Kidney epithelial cell (primary cell): ENCODE measurements around the gene EFNA2. TPM values are rescaled to one million over a fixed set of nuclear protein-coding genes. Genes with fewer than 3 reads are reported as not detected.

Experiments used
- DNase-seq: peaks from one replicate; pipeline ENCODE4 v3.0.0-alpha.2; 2010; ENCODE audit warnings: low read depth
- H3K27me3 ChIP-seq: 2 replicates; pipeline ENCODE4 v1.6.0; 2011; ENCODE audit warnings: low read length; ENCODE audit not compliant: control insufficient read depth, insufficient read depth
- H3K36me3 ChIP-seq: 2 replicates; pipeline ENCODE4 v1.5.1; 2011; ENCODE audit warnings: low read length; ENCODE audit not compliant: control insufficient read depth, insufficient read depth
- H3K4me3 ChIP-seq: 2 replicates; pipeline ENCODE4 v1.5.1; 2011; ENCODE audit warnings: low read depth, mild to moderate bottlenecking, control low read depth, low read length
- total RNA-seq: library from RNA; depleted of rRNA; stranded (reverse); fragments of >200 nt; gene quantifications from 2 replicates; pipeline ENCODE4 v1.2.3, GENCODE V29; 2015
- TF ChIP-seq, protein P1 (sequence below): IDR thresholded peaks from 2 replicates; pipeline ENCODE4 v1.5.1; 2011; ENCODE audit warnings: mild to moderate bottlenecking, moderate library complexity, low read length, control low read depth, inconsistent platforms; ENCODE audit not compliant: insufficient read depth, poor library complexity, severe bottlenecking

The EFNA2 gene
- total RNA-seq, 1 donor from 2014 or later, result 5.3 TPM

DNA sequence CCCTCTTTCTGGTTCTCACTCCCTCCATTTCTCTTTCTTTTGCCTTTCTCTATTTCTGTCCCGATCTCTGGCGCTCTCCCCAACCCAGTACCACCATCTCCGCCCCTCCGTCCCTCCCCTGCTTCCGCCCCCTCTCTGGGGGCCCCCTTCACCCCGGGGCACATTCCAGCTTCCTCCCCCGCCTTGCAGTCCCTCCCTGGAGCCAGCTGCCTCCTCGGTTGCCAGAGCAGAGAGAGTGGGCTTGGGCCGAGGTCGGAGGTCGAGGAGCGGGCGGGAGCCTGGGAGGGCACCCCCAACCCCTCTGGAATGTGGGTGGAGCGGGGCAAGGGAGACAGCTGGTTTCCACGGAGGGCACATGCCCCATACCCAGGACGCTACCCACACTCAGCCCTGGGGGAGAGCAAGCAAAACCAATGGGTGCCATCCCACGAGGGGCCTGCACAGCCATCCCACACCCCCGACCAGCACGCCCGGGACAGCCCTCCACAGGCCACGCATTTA lies 23.0 kb upstream of the EFNA2 start:
- TF ChIP-seq, protein P1, sequence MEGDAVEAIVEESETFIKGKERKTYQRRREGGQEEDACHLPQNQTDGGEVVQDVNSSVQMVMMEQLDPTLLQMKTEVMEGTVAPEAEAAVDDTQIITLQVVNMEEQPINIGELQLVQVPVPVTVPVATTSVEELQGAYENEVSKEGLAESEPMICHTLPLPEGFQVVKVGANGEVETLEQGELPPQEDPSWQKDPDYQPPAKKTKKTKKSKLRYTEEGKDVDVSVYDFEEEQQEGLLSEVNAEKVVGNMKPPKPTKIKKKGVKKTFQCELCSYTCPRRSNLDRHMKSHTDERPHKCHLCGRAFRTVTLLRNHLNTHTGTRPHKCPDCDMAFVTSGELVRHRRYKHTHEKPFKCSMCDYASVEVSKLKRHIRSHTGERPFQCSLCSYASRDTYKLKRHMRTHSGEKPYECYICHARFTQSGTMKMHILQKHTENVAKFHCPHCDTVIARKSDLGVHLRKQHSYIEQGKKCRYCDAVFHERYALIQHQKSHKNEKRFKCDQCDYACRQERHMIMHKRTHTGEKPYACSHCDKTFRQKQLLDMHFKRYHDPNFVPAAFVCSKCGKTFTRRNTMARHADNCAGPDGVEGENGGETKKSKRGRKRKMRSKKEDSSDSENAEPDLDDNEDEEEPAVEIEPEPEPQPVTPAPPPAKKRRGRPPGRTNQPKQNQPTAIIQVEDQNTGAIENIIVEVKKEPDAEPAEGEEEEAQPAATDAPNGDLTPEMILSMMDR, result no peak
- Histone ChIP-seq H3K27me3 (no peaks in the 10 kb centered on the region), H3K4me3 (peak overlapping the region; percentile 76), H3K36me3 (no peaks in the 10 kb centered on the region)
- no peak for DNase-seq

DNA sequence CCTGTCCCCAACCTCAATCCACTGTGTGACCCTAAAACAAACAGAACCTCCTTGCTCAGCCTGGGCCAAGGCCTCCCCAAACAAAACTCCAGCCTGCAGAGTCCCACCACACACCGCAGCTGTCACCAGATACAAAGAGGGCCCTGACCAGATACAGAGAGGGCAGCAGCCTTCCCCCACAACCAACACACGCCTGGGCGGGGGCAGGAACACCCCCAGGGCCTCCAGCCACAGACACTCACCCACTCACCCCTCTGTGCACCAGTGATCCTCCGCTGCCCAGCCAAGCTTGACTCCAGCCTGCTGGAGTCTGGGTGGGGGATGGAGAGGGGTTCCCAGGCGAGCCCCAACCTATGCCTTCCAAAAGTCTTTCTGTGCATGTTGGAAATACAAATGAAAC lies 22.5 kb upstream of the EFNA2 start:
- no peak for DNase-seq
- H3K36me3 ChIP-seq, result no peaks in the 10 kb centered on the region
- TF ChIP-seq, protein P1, result no peak
- H3K4me3 ChIP-seq, result no peak overlapping the region
- H3K27me3 ChIP-seq, result no peaks in the 10 kb centered on the region

DNA sequence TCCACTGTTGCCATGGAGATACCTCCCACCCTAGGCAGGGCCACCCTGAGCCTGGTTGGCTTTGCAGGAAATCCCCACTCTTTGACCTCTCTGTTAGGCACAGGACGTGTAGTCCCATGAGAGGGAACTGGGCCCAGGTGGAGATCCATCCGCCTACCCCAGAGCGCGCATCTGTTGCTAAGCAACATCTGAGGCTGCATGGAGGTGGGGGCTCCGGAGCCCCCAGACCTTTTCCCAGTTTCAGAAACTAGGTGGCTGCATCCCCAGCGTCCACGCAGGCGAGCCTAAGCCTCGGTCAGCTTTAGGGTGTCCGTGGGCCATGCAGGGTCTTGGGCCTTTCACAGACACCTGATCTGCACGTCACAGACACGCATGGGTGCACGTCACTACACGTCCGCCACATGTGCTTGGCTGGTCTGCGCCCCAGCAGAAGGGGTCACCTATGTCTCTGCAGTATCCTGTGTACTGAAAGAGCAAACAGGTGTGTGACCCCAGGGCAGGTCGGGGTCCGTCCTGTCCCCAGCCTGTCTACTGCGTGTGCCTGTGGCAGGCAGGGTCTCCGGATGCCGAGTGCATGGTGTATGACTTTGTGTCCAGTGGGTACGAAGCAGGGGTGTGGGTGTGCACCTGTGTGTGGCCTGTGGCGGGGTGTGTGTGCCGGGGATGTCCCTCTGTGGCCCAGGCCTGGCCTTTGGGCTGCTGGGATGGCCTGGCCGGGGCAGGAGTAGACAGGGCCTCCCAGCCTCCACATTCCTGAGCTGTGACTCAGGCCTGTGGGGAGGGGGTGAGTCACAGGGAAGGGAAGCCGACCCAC lies 20.7 kb upstream of the EFNA2 start:
- TF ChIP-seq, protein P1, result no peak
- Histone ChIP-seq H3K27me3 (no peaks in the 10 kb centered on the region), H3K4me3 (no peak overlapping the region), H3K36me3 (no peaks in the 10 kb centered on the region)
- no peak for DNase-seq

DNA sequence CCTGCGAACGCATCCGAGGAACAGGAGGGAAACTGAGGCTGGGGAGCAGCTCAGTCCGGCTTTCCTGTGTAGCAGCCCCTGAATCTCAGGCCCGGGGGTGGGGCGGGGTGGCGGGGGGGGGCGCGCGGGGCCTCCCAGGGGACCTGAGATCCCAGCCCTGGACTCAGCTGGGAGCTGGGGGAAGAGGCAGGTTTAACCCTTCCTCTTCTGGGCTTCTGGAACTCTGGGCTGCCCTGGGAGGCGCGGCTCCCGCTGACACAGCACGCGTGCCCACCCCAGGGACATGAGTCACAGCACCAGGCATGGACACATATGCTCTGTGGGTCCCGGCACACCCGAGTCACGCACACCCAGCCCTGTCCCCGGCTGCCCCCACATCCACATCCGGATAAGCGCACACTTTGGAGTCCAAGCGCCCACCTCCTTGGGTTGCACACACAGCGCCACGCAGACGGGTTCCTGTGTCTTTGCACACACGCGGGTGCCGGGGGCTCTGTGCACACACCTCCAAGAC lies 20.0 kb upstream of the EFNA2 start:
- Histone ChIP-seq H3K36me3 (no peaks in the 10 kb centered on the region), H3K4me3 (peak overlapping the region; percentile 38), H3K27me3 (no peaks in the 10 kb centered on the region)
- DNase-seq, result no peak
- TF ChIP-seq, protein P1, result no peak

DNA sequence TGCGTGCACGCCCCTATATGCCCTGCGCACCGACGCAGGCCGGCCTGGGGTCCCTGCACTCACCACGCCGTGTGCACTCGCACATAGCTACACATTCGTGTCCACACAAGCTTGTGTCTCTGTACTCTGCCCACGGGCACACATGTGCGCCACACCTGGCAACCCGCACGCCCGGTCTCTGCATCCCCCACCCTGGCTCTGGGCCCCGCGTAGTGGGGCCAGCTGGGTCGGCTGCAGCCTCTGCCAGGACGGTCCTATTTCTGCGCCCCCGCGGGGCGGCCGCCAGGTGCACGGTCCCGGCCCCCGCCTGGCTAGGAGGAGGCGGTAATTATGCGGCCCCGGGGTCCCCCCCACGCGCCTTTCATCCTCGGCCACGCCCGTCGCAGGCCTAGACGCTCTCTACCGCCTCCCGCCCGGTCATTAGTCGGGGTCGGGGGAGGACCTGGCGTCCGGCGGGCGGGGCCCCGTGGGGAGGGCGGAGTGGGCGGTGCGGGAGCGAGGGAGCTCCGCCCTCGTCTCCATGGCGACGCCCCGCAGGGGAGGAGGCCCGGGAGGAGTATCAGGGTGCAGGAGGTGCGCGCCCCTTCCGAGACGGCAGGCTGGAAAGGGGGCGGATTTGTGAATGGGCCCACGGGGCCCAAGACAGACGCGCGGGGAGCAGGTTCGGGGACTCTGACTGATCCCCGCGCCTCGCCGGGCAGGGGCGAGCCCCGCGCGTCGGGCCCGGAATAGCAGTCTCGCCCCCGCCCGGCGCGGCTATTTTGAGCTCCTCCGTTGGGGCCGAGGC lies 19.4 kb upstream of the EFNA2 start:
- no peak for DNase-seq

More for the DNA sequence above, 19.4 kb upstream of the EFNA2 start:
- Histone ChIP-seq H3K36me3 (no peaks in the 10 kb centered on the region), H3K4me3 (peak overlapping the region; percentile 38), H3K27me3 (no peaks in the 10 kb centered on the region)
- TF ChIP-seq, protein P1, result no peak
